A172 (cell line): Measurements from ENCODE around the gene SLC38A8. TPM values are rescaled to one million over a fixed set of nuclear protein-coding genes. Genes with fewer than 3 reads are reported as not detected.

Source experiments
- DNase-seq: peaks from one replicate; pipeline ENCODE4 v3.0.0-alpha.2; 2015; ENCODE audit warnings: low spot score
- total RNA-seq: library from RNA; depleted of rRNA; stranded (reverse); fragments of >200 nt; shearing (Covaris generic); gene quantifications from 2 replicates; pipeline ENCODE4 v1.2.3, GENCODE V29; 2014

SLC38A8 gene
- total RNA-seq, 1 experiment from 2014 or later: not detected

DNA sequence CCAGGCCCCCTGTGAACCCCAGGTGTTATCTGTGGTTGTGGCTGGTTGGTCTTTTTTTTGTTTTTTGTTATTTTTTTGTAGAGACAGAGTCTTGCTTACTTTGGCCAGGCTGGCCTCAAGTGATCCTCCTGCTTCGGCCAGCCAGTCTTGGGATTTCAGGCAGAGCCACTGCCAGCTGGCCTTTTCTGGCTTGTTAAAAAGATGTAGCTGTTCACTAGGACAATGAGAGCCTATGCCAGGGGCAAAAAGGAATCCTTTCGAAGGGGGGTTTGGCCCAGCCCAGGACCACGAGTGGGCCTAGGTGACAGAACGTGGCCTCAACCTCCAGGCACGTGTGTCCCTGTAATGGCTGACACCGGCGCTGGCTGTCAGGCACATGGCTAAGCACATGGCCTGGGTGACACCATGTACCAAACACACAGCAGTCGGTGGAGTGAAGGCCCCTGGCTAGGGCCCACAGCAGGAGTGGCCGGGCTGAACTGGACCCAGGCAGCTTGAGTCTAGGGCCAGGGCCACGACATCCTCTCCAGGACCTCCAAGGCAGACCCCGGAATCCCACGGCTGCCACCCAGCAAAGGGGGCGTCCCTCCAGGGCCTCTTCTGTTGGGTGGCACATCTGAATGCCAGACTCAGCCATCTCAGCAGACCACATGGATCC is 6.9 kb upstream of the SLC38A8 start:
- DNase-seq: no peak

DNA sequence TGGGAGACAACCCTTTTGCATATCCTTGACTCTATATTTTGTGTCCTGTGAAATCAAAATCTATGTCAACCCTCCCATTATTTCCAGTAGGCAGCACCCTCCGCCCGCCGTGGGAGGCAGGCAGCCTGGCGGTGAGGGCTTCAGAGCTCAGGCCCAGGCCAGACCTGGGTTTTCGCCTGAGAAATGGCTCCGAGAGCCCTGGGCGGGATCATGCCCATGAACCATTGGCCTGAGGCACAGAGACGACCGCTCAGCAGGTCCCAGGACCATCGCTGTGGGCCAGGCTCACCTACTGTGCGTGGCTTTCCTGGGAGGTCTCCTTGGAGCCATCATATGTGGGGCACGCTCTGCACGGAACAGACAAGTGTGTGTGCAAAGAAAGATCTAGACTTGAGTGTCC is 6.3 kb upstream of the SLC38A8 start:
- DNase-seq: no peak

DNA sequence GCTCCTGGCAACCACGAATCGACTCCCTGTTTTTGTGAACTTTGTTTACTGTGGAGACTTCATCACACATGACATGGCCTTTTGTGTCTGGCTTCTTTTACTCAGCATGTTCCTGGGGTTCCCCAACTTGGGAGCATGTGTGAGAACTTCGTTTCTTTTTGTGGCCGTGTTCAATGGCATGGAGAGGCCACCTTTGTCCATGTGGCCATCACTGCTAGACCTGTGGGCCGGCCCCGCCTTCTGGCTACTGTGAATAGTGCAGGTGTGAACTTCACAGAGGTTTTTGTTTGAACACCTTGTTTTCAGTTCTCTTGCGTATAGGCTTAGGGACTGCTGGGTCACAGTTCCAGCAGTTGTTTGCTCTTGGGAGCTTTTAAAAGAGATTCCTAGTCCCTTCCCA is 5.7 kb upstream of the SLC38A8 start:
- DNase-seq: no peak

- DNase-seq: no peak
Observed at GRCh38 chr16:84047626-84048025, 5.0 kb upstream of the SLC38A8 start.

- DNase-seq: no peak
Observed at GRCh38 chr16:84047206-84047605, 4.6 kb upstream of the SLC38A8 start.

DNA sequence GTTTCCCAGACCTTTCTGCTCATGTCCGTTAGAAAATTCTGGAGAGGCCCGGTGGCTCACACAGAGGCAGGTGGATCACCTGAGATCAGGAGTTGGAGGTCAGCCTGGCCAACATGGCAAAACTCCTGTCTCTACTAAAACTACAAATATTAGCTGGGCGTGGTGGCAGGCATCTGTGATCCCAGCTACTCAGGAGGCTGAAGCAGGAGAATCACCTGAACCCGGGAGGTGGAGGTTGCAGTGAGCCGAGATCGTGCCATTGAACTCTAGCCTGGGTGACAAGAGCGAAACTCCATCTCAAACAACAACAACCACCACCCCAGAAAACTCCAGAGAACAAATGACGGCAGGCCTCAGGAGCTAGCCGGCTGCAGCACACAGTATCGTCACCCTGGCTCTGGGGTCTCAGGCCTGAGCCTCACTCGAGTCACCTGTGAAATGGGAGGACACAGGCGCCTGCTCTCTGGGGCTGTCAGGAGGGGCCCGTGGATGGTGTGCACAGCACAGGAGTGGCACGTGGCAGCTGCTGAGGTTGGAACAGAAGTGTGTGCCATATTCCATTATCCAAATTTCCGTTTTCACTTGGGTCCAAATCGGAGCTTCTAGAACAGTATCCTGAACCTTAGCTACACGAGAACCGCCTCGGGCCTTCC is 3.3 kb upstream of the SLC38A8 start:
- DNase-seq: no peak

GRCh38 chr16:84045001-84045817 is 2.6 kb upstream of the SLC38A8 start:
- DNase-seq: no peak

GRCh38 chr16:84044118-84044488 is 1.5 kb upstream of the SLC38A8 start:
- peak; percentile 59 for DNase-seq

DNA sequence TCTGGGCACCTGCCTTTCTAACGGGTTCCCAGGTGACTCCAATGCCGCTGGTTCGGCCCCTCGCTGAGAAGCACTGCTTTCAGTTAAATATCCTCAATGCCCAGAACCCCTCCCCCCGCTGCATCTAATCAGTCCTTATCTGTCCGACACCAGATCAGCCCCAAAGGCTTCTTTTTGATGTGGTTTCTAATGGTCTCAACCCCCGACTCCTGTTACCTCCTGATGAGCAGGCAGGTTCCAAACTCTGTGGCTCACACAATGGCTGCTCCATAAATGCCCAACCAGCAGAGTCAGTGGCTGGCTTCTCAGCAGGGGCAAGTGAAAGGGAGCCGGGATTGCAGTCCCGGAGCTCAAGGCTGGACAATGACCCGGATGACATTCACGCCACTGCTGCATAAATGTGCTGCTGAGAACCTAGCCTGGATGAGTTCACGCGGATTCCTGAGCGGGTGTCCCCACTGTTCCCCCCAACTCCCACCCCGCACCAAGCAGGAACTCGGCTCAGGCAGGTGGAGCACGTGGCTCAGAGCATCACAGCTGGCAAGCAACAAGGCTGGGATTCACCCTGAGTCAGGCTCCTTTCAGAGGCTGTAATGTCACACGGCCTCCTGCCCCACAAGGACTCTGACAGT is 1.0 kb upstream of the SLC38A8 start:
- no peak for DNase-seq

GRCh38 chr16:84042879-84043485 is 387 bp upstream of the SLC38A8 start:
- DNase-seq: no peak

GRCh38 chr16:84041881-84042280 is 714 bp downstream of the SLC38A8 start:
- DNase-seq: no peak

GRCh38 chr16:84040823-84041820 is 1.5 kb downstream of the SLC38A8 start:
- DNase-seq: no peak

- DNase-seq: no peak
Observed at GRCh38 chr16:84040226-84040822, 2.3 kb downstream of the SLC38A8 start.

GRCh38 chr16:84039696-84040095 is 2.9 kb downstream of the SLC38A8 start:
- no peak for DNase-seq

- DNase-seq: no peak
Observed at GRCh38 chr16:84038469-84038868, 4.1 kb downstream of the SLC38A8 start.

DNA sequence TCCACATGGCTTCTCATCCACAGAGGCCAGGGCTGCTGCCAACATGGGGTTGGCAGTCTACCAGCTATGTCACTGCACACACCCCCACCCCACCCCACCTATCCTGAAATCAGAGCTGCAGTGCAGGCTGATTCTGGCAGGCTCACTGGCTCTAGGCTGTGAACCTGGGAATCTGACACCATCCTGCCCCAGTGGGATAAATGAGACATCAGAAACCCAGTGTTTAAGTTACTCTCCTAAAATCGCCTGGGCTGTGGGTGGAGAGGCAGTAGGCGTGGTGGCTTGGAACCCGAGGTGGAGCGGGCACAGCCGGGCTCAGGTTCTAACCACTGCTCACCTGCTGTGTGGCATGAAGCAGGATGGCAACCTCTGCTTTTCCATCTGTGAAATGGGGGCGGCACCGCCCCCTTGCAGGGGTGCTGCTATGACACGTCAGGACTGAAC is 5.6 kb downstream of the SLC38A8 start:
- DNase-seq: no peak

- no peak for DNase-seq
Observed at GRCh38 chr16:84036131-84036530, 6.5 kb downstream of the SLC38A8 start.

DNA sequence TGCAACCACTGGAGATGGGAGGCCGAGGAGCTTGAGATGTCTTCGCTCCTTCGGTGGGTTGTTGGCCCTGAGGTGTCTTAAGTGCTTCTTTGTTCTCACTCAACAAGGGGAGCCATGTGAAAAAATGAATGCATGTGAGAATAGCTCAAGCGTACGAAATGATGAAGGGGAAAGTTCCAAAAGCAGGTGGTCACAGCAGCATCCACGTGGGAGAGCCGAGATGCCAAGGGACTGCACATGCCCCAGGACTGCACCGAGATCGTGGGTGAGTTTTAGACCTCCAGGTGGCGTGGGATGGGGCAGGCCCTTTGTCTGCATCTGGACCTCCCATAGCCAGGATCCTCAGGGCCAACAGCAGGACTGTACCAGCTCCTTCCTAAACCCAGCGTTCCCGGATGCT is 8.1 kb downstream of the SLC38A8 start:
- DNase-seq: no peak

- DNase-seq: no peak
Observed at GRCh38 chr16:84033251-84034195, 9.1 kb downstream of the SLC38A8 start.
